Gastrocnemius medialis (tissue), 4 donors: ENCODE results near the gene CACNA1C. TPM values are rescaled to one million over a fixed set of nuclear protein-coding genes. Genes with fewer than 3 reads are reported as not detected.

ENCODE experiments used
- ATAC-seq, 2 donors: fragments of 150-250 bp; one replicate each; pipeline ENCODE4 v1.9.1; 2016
- DNase-seq, 2 donors: peaks; one replicate each; pipeline ENCODE4 v3.0.0-alpha.2; 2019
- H3K27ac ChIP-seq, 4 donors: fragments of 200-600 bp; sonication (generic); 1 replicate in 1 of 4; 2 replicates in 3 of 4; pipeline ENCODE4 v1.5.1; 2016 to 2018; ENCODE audit warnings: mild to moderate bottlenecking in 2 of 4, moderate library complexity in 1 of 4
- H3K27me3 ChIP-seq, 3 donors: fragments of 200-600 bp; sonication (generic) in 2 of 3; 1 replicate in 1 of 3; 2 replicates in 2 of 3; pipeline versions ENCODE4 v1.5.1 to v1.6.0; 2016 to 2019; ENCODE audit warnings: mild to moderate bottlenecking in 1 of 3, moderate library complexity in 1 of 3
- H3K36me3 ChIP-seq, 2 donors: fragments of 200-600 bp; sonication (generic) in 1 of 2; one replicate each; pipeline ENCODE4 v1.5.1; 2017 to 2018
- H3K4me1 ChIP-seq, 2 donors: fragments of 200-600 bp; sonication (generic) in 1 of 2; one replicate each; pipeline ENCODE4 v1.5.1; 2016 to 2017; ENCODE audit warnings: mild to moderate bottlenecking in 2 of 2
- H3K4me3 ChIP-seq, 4 donors: fragments of 200-600 bp; sonication (generic) in 3 of 4; 1 replicate in 1 of 4; 2 replicates in 3 of 4; pipeline ENCODE4 v1.5.1; 2016 to 2019; ENCODE audit warnings: mild to moderate bottlenecking in 2 of 4
- H3K9me3 ChIP-seq, 3 donors: fragments of 200-600 bp; sonication (generic) in 2 of 3; 1 replicate in 1 of 3; 2 replicates in 2 of 3; pipeline ENCODE4 v1.5.1; 2016 to 2019
- CTCF ChIP-seq, 5 experiments: fragments of 450-650 bp in 3 of 5; fragments of 200-600 bp in 2 of 5; sonication (generic) in 2 of 5; IDR thresholded peaks in 4 of 5; conservative IDR thresholded peaks in 1 of 5; 1 replicate in 4 of 5; 2 replicates in 1 of 5; pipeline ENCODE4 v1.5.1; 2016 to 2019; ENCODE audit warnings: antibody characterized with exemption in 5 of 5, mild to moderate bottlenecking in 3 of 5, moderate library complexity in 3 of 5
- POLR2A ChIP-seq, 2 donors: fragments of 450-650 bp; IDR thresholded peaks; one replicate each; pipeline ENCODE4 v1.6.1; 2017; ENCODE audit warnings: antibody characterized with exemption in 2 of 2, mild to moderate bottlenecking in 2 of 2, moderate library complexity in 2 of 2
- in situ Hi-C, 4 donors: fragments of 200-750 bp; cut with MboI; loops; one replicate each; pipeline versions ENCODE4 v1.15.0 to v1.8.0; 2017; ENCODE audit warnings: low sequenced_read_pairs in 4 of 4
- intact Hi-C: fragments of 100-400 bp; cut with DNase I; formaldehyde crosslinking; loops from one replicate; pipeline ENCODE4 v1.15.1; 2023; ENCODE audit warnings: low total_unique reads
- total RNA-seq, 4 donors: library from RNA; depleted of rRNA; stranded (reverse); fragments of >200 nt; gene quantifications; one replicate each; pipeline versions ENCODE4 v1.1.0 to v1.2.3, GENCODE V29; 2016

Gene CACNA1C
- total RNA-seq, 4 donors from 2014 or later = 0.80 to 1.8 (median 0.91) TPM

GRCh38 chr12:2019126-2019525 is 33.7 kb upstream of the CACNA1C start:
- no peak for TF ChIP-seq CTCF (IDR thresholded peaks at IDR 0.05 in 4 of 5, conservative IDR thresholded peaks at IDR 0.05 in 1 of 5)
- no peak for TF ChIP-seq POLR2A (IDR thresholded peaks at IDR 0.05)
- DNase-seq (no peak), ATAC-seq (no peak)
- H3K36me3 ChIP-seq = no peaks in the 10 kb centered on the region
- H3K27ac ChIP-seq = no peak overlapping the region
- intact Hi-C loops (no loop called here), in situ Hi-C loops (no loop called here)
- no peaks in the 10 kb centered on the region for H3K9me3 ChIP-seq
- H3K4me1 ChIP-seq = peaks cover 0 to 2% of the 10 kb centered on the region in 2 donors
- no peak overlapping the region for H3K4me3 ChIP-seq
- peaks cover 0 to 4% (median 0%) of the 10 kb centered on the region in 3 donors for H3K27me3 ChIP-seq

- TF ChIP-seq CTCF (IDR thresholded peaks at IDR 0.05 in 4 of 5, conservative IDR thresholded peaks at IDR 0.05 in 1 of 5) (no peak), POLR2A (IDR thresholded peaks at IDR 0.05) (no peak)
- intact Hi-C loops = no loop called here
- Histone ChIP-seq H3K27ac (no peak overlapping the region), H3K9me3 (no peaks in the 10 kb centered on the region), H3K27me3 (peaks cover 0 to 4% (median 0%) of the 10 kb centered on the region in 3 donors), H3K4me1 (no peaks in the 10 kb centered on the region), H3K36me3 (no peaks in the 10 kb centered on the region), H3K4me3 (no peak overlapping the region)
- in situ Hi-C loops = no loop called here
- DNase-seq = no peak
- ATAC-seq = no peak
These were observed 32.3 kb upstream of the CACNA1C start for GRCh38 chr12:2020511-2020910.

- peaks cover 0 to 10% (median 0%) of the 10 kb centered on the region in 3 donors for H3K27me3 ChIP-seq
- ATAC-seq = no peak
- no peak overlapping the region for H3K27ac ChIP-seq
- H3K4me3 ChIP-seq = no peak overlapping the region
- no peaks in the 10 kb centered on the region for H3K36me3 ChIP-seq
- H3K9me3 ChIP-seq = no peaks in the 10 kb centered on the region
- intact Hi-C loops = no loop called here
- DNase-seq = no peak
- in situ Hi-C loops = no loop called here
- no peaks in the 10 kb centered on the region for H3K4me1 ChIP-seq
- TF ChIP-seq CTCF (IDR thresholded peaks at IDR 0.05 in 4 of 5, conservative IDR thresholded peaks at IDR 0.05 in 1 of 5) (no peak), POLR2A (IDR thresholded peaks at IDR 0.05) (no peak)
These were observed 29.4 kb upstream of the CACNA1C start for GRCh38 chr12:2023365-2023764.

- no peak overlapping the region for H3K27ac ChIP-seq
- no peaks in the 10 kb centered on the region for H3K9me3 ChIP-seq
- no peak for DNase-seq
- intact Hi-C loops = no loop called here
- in situ Hi-C loops = no loop called here
- H3K4me1 ChIP-seq = no peaks in the 10 kb centered on the region
- peaks cover 4 to 24% (median 6%) of the 10 kb centered on the region in 3 donors for H3K27me3 ChIP-seq
- H3K4me3 ChIP-seq = no peak overlapping the region
- no peak for ATAC-seq
- TF ChIP-seq POLR2A (IDR thresholded peaks at IDR 0.05) (no peak), CTCF (IDR thresholded peaks at IDR 0.05 in 4 of 5, conservative IDR thresholded peaks at IDR 0.05 in 1 of 5) (no peak)
- H3K36me3 ChIP-seq = no peaks in the 10 kb centered on the region
These were observed 25.4 kb upstream of the CACNA1C start for GRCh38 chr12:2027351-2027750.

GRCh38 chr12:2029851-2030250 is 22.9 kb upstream of the CACNA1C start:
- ATAC-seq = no peak
- in situ Hi-C loops (no loop called here), intact Hi-C loops (no loop called here)
- Histone ChIP-seq H3K4me1 (peaks cover 3% of the 10 kb centered on the region in 2 donors), H3K9me3 (no peaks in the 10 kb centered on the region), H3K36me3 (no peaks in the 10 kb centered on the region), H3K4me3 (no peak overlapping the region), H3K27ac (no peak overlapping the region), H3K27me3 (peaks cover 4 to 24% (median 6%) of the 10 kb centered on the region in 3 donors)
- TF ChIP-seq POLR2A (IDR thresholded peaks at IDR 0.05) = no peak
- TF ChIP-seq CTCF (IDR thresholded peaks at IDR 0.05 in 4 of 5, conservative IDR thresholded peaks at IDR 0.05 in 1 of 5) = no peak
- DNase-seq = no peak
